ENCODE results near the gene SLC38A3. TPM values are rescaled to one million over a fixed set of nuclear protein-coding genes. Genes with fewer than 3 reads are reported as not detected.
"Not testable (repeated sequence)": the region's sequence is repeated elsewhere in the genome, so short reads cannot be mapped to it uniquely, and the experiment has no call there.

The SLC38A3 gene
- total and polyA plus RNA-seq, 2 donors (not counting 1 experiment from before 2014, with no cell fraction given): not detected

DNA sequence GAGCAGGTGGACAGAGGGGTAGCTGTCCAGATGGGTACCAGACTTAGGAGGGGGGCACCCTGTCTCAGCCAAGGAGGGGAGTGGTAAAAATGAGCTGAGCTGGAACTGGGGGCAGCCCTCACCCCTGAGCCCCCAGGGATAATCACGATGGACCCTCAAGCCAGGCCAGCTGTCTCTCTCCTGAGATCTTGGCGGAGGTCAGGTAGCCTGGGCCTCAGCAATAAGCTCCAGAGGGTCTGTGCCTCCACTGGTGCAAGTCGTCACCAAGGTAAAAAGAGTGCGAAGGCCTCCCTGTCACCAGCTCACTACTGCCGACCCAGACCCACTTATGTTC, 5.1 kb downstream of the SLC38A3 start:
- Histone ChIP-seq H3K27ac (ENCODE audit: low read length in 2 of 2) (no peak overlapping the region), H3K27me3 (replicated peaks in 1 of 4; ENCODE audit: control extremely low read depth in 1 of 4, control insufficient read depth in 3 of 4, insufficient read depth in 4 of 4, low read length in 3 of 4) (peaks cover 0 to 24% (median 10%) of the 10 kb centered on the region in 4 experiments), H3K4me3 (ENCODE audit: control extremely low read depth in 1 of 5, extremely low read depth in 1 of 5, insufficient read depth in 1 of 5, low read depth in 2 of 5, low read length in 4 of 5) (no peak overlapping the region), H3K36me3 (replicated peaks in 1 of 2; ENCODE audit: control extremely low read depth in 1 of 2, control insufficient read depth in 1 of 2, extremely low read depth in 1 of 2, insufficient read depth in 2 of 2, low read length in 1 of 2) (no peaks in the 10 kb centered on the region), H3K9me3 (ENCODE audit: control extremely low read depth in 1 of 3, control insufficient read depth in 2 of 3, insufficient read depth in 1 of 3, low read length in 2 of 3) (peaks cover 0 to 5% (median 0%) of the 10 kb centered on the region in 3 donors), H4K20me1 (ENCODE audit: control insufficient read depth, insufficient read depth, low read length, poor library complexity, severe bottlenecking) (no peaks in the 10 kb centered on the region), H3K9ac (ENCODE audit: low read length) (no peak overlapping the region), H2AFZ (ENCODE audit: insufficient read depth, low read depth, low read length, poor library complexity, severe bottlenecking) (no peak overlapping the region), H3K79me2 (ENCODE audit: control insufficient read depth, insufficient read depth, low read length) (no peaks in the 10 kb centered on the region), H3K4me1 (ENCODE audit: control insufficient read depth in 2 of 2, insufficient read depth in 2 of 2, low read length in 2 of 2) (peaks cover 9 to 15% of the 10 kb centered on the region in 2 donors), H3K4me2 (replicated peaks; ENCODE audit: low read depth, low read length, poor library complexity, severe bottlenecking) (no peak overlapping the region)
- peaks cover 12% of the 10 kb centered on the region for H3K27me3 Mint-ChIP-seq
- DNase-seq (no peak), ATAC-seq (ENCODE audit: low read depth) (no peak)
- 74% methylated on average over 4 of the region's 5 CpGs for WGBS (ENCODE audit: insufficient coverage)
- intact Hi-C loops (cut with micrococcal nuclease): no loop called here
- no peak for TF ChIP-seq EZH2 (IDR thresholded peaks at IDR 0.05; ENCODE audit: borderline replicate concordance, insufficient read depth, low read depth, low read length, poor library complexity, severe bottlenecking)
- TF ChIP-seq, protein P1, sequence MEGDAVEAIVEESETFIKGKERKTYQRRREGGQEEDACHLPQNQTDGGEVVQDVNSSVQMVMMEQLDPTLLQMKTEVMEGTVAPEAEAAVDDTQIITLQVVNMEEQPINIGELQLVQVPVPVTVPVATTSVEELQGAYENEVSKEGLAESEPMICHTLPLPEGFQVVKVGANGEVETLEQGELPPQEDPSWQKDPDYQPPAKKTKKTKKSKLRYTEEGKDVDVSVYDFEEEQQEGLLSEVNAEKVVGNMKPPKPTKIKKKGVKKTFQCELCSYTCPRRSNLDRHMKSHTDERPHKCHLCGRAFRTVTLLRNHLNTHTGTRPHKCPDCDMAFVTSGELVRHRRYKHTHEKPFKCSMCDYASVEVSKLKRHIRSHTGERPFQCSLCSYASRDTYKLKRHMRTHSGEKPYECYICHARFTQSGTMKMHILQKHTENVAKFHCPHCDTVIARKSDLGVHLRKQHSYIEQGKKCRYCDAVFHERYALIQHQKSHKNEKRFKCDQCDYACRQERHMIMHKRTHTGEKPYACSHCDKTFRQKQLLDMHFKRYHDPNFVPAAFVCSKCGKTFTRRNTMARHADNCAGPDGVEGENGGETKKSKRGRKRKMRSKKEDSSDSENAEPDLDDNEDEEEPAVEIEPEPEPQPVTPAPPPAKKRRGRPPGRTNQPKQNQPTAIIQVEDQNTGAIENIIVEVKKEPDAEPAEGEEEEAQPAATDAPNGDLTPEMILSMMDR (IDR thresholded peaks at IDR 0.05): no peak
- no peak overlapping the region for H3K27ac Mint-ChIP-seq
- H3K4me3 Mint-ChIP-seq: no peak overlapping the region
- H3K4me1 Mint-ChIP-seq: no peaks in the 10 kb centered on the region
- no peaks in the 10 kb centered on the region for H3K9me3 Mint-ChIP-seq (ENCODE audit: insufficient read depth)
- ChIA-PET CTCF (interaction anchor here (1.1 to 1.8 kb wide), 4 partner anchors 16 to 89 kb away, joined by 3 to 9 read pairs (median 4); no protein-coding TSS in a partner anchor), POLR2A (no interaction called here)

DNA sequence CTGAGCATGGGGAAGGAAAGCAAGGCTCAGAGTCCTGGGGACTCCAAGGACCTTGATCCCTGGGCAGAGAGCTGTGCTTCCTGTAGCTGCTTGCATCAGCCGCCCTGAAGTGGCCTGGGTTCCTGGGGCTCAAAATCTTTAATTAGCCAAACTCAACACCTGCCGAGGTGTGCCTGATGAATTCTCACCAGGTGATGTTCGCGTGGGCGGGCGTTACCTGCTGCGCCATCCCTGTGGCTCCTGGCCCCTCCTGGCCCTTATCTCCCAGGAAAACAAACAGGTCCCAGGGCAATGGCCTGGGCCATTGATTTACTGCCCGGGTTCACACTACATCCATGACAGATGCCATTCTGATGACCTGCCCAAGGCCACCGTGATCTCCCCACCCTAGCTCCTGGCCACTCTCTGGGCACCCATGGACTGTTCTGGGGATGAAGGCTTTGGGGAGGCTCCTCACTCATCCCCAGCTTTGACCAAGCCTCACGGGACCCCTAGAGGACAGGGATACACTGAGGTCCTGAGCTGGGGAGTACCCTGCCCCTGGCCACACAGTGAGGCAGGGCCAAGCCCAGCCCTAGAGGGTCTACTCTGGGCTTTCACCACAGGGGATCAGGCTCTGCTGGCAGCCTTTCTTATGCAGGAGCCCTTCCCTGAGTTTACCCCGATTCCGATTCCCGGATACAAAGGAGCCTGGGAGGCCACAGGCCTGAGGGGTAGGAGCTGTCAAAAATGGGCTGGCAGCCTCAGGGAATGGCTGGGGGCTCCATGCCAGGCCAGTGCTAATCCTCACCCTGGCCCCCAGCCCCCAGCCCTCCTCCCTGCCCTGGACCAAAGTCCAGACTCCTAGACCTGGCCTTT, 5.7 kb downstream of the SLC38A3 start:
- Mint-ChIP-seq H3K4me3 (no peak overlapping the region), H3K27ac (no peak overlapping the region), H3K4me1 (no peaks in the 10 kb centered on the region), H3K9me3 (ENCODE audit: insufficient read depth) (no peaks in the 10 kb centered on the region), H3K27me3 (peaks cover 12% of the 10 kb centered on the region)
- no peak overlapping the region for H3K4me3 ChIP-seq (ENCODE audit: control extremely low read depth in 1 of 5, extremely low read depth in 1 of 5, insufficient read depth in 1 of 5, low read depth in 2 of 5, low read length in 4 of 5)
- H3K9ac ChIP-seq (ENCODE audit: low read length): no peak overlapping the region
- no peaks in the 10 kb centered on the region for H3K36me3 ChIP-seq (replicated peaks in 1 of 2; ENCODE audit: control extremely low read depth in 1 of 2, control insufficient read depth in 1 of 2, extremely low read depth in 1 of 2, insufficient read depth in 2 of 2, low read length in 1 of 2)
- no peaks in the 10 kb centered on the region for H4K20me1 ChIP-seq (ENCODE audit: control insufficient read depth, insufficient read depth, low read length, poor library complexity, severe bottlenecking)
- ChIA-PET POLR2A (no interaction called here), CTCF (interaction anchor here (1.1 to 1.8 kb wide), 5 partner anchors 16 to 90 kb away, joined by 3 to 9 read pairs (median 4); no protein-coding TSS in a partner anchor)
- WGBS (ENCODE audit: insufficient coverage): 95% methylated on average over 12 of the region's 13 CpGs
- DNase-seq (no peak), ATAC-seq (ENCODE audit: low read depth) (no peak)
- H3K4me2 ChIP-seq (replicated peaks; ENCODE audit: low read depth, low read length, poor library complexity, severe bottlenecking): no peak overlapping the region
- no peaks in the 10 kb centered on the region for H3K9me3 ChIP-seq (ENCODE audit: control extremely low read depth in 1 of 3, control insufficient read depth in 2 of 3, insufficient read depth in 1 of 3, low read length in 2 of 3)
- TF ChIP-seq, protein P1 (IDR thresholded peaks at IDR 0.05): no peak
- no peak for TF ChIP-seq EZH2 (IDR thresholded peaks at IDR 0.05; ENCODE audit: borderline replicate concordance, insufficient read depth, low read depth, low read length, poor library complexity, severe bottlenecking)
- intact Hi-C loops (cut with micrococcal nuclease): no loop called here
- H2AFZ ChIP-seq (ENCODE audit: insufficient read depth, low read depth, low read length, poor library complexity, severe bottlenecking): no peak overlapping the region
- no peak overlapping the region for H3K27ac ChIP-seq (ENCODE audit: low read length in 2 of 2)
- H3K79me2 ChIP-seq (ENCODE audit: control insufficient read depth, insufficient read depth, low read length): no peaks in the 10 kb centered on the region
- peaks cover 3 to 9% of the 10 kb centered on the region in 2 donors for H3K4me1 ChIP-seq (ENCODE audit: control insufficient read depth in 2 of 2, insufficient read depth in 2 of 2, low read length in 2 of 2)
- peaks cover 0 to 18% (median 7%) of the 10 kb centered on the region in 4 experiments for H3K27me3 ChIP-seq (replicated peaks in 1 of 4; ENCODE audit: control extremely low read depth in 1 of 4, control insufficient read depth in 3 of 4, insufficient read depth in 4 of 4, low read length in 3 of 4)

- H3K4me3 ChIP-seq (ENCODE audit: control extremely low read depth in 1 of 5, extremely low read depth in 1 of 5, insufficient read depth in 1 of 5, low read depth in 2 of 5, low read length in 4 of 5); H2AFZ ChIP-seq (ENCODE audit: insufficient read depth, low read depth, low read length, poor library complexity, severe bottlenecking); ATAC-seq (ENCODE audit: low read depth); DNase-seq; intact Hi-C loops (cut with micrococcal nuclease); H3K79me2 ChIP-seq (ENCODE audit: control insufficient read depth, insufficient read depth, low read length); H3K36me3 ChIP-seq (replicated peaks in 1 of 2; ENCODE audit: control extremely low read depth in 1 of 2, control insufficient read depth in 1 of 2, extremely low read depth in 1 of 2, insufficient read depth in 2 of 2, low read length in 1 of 2); H3K27ac Mint-ChIP-seq; H3K4me2 ChIP-seq (replicated peaks; ENCODE audit: low read depth, low read length, poor library complexity, severe bottlenecking); H3K9me3 Mint-ChIP-seq (ENCODE audit: insufficient read depth); H3K4me3 Mint-ChIP-seq; H3K27ac ChIP-seq (ENCODE audit: low read length in 2 of 2); H4K20me1 ChIP-seq (ENCODE audit: control insufficient read depth, insufficient read depth, low read length, poor library complexity, severe bottlenecking); H3K9me3 ChIP-seq (ENCODE audit: control extremely low read depth in 1 of 3, control insufficient read depth in 2 of 3, insufficient read depth in 1 of 3, low read length in 2 of 3); H3K4me1 Mint-ChIP-seq; H3K9ac ChIP-seq (ENCODE audit: low read length); H3K4me1 ChIP-seq (ENCODE audit: control insufficient read depth in 2 of 2, insufficient read depth in 2 of 2, low read length in 2 of 2); POLR2A ChIA-PET: not testable (repeated sequence)
- WGBS (ENCODE audit: insufficient coverage): 95% methylated on average over 2 of the region's 5 CpGs
- peaks cover 0 to 12% (median 4%) of the 10 kb centered on the region in 4 experiments for H3K27me3 ChIP-seq (replicated peaks in 1 of 4; ENCODE audit: control extremely low read depth in 1 of 4, control insufficient read depth in 3 of 4, insufficient read depth in 4 of 4, low read length in 3 of 4)
- peaks cover 11% of the 10 kb centered on the region for H3K27me3 Mint-ChIP-seq
- CTCF ChIA-PET: interaction anchor here (0.6 to 1.4 kb wide), 2 partner anchors 17 to 116 kb away, joined by 4 to 5 read pairs; no protein-coding TSS in a partner anchor
Observed at GRCh38 chr3:50211368-50211717, 6.3 kb downstream of the SLC38A3 start.

All from B cell (primary cell).